A673 (cell line): ENCODE data around the gene CACNA1A. TPM values are rescaled to one million over a fixed set of nuclear protein-coding genes. Genes with fewer than 3 reads are reported as not detected.

Experiments
- BruUV-seq: library from RNA; stranded (reverse); fragments of 400-500 nt; replicated peaks from 2 replicates; lab custom pipeline; 2021; lab: Mats Ljungman, UMichigan
- CTCF ChIA-PET: fragments of 300-600 bp; sonication (Branson Sonifier 250); formaldehyde crosslinking; loops from one replicate; lab custom pipeline; 2022; ENCODE audit warnings: antibody characterized with exemption; lab: Charles Lee
- POLR2A ChIA-PET: fragments of 300-600 bp; sonication (Branson Sonifier 250); formaldehyde crosslinking; loops from one replicate; lab custom pipeline; 2022; ENCODE audit warnings: antibody characterized with exemption; ENCODE audit not compliant: low non-redundant PET; lab: Charles Lee
- DNase-seq: peaks from one replicate; pipeline ENCODE4 v3.0.0-alpha.2; 2015; ENCODE audit warnings: low spot score
- H3K27ac ChIP-seq: fragments of 200-600 bp; sonication (generic); 2 replicates; pipeline ENCODE4 v1.5.1; 2016; ENCODE audit warnings: mixed run types, low read depth, mild to moderate bottlenecking, mixed read lengths, antibody characterized with exemption, low read length; ENCODE audit not compliant: poor library complexity, severe bottlenecking
- H3K27me3 ChIP-seq: fragments of 200-600 bp; sonication (generic); replicated peaks from 2 replicates; pipeline ENCODE4 v1.6.1; 2017; ENCODE audit warnings: mixed run types, low read depth, mild to moderate bottlenecking, mixed read lengths, antibody characterized with exemption, low read length; ENCODE audit not compliant: insufficient read depth, poor library complexity
- H3K36me3 ChIP-seq: fragments of 200-600 bp; sonication (generic); 2 replicates; pipeline ENCODE4 v1.6.1; 2016; ENCODE audit warnings: mixed run types, mild to moderate bottlenecking, mixed read lengths, antibody characterized with exemption, low read length; ENCODE audit not compliant: insufficient read depth, poor library complexity, severe bottlenecking
- H3K4me1 ChIP-seq: fragments of 200-600 bp; sonication (generic); 2 replicates; pipeline ENCODE4 v1.6.1; 2017; ENCODE audit warnings: mixed run types, mild to moderate bottlenecking, mixed read lengths, antibody characterized with exemption, low read length; ENCODE audit not compliant: insufficient read depth, poor library complexity, severe bottlenecking
- H3K4me3 ChIP-seq: fragments of 200-600 bp; sonication (generic); 2 replicates; pipeline ENCODE4 v1.5.1; 2016; ENCODE audit warnings: low read depth, mixed run types, mild to moderate bottlenecking, mixed read lengths, low read length; ENCODE audit not compliant: poor library complexity, severe bottlenecking
- H3K9me3 ChIP-seq: fragments of 200-600 bp; sonication (generic); 2 replicates; pipeline ENCODE4 v1.6.1; 2016; ENCODE audit warnings: mixed run types, low read depth, mild to moderate bottlenecking, mixed read lengths, antibody characterized with exemption, low read length; ENCODE audit not compliant: poor library complexity, severe bottlenecking
- CTCF ChIP-seq: fragments of 300-800, 200-600 bp; sonication (generic); conservative IDR thresholded peaks from 2 replicates; pipeline ENCODE4 v1.5.1; 2017; ENCODE audit warnings: low read depth, mild to moderate bottlenecking, antibody characterized with exemption, low read length, moderate library complexity, mixed read lengths
- EZH2 ChIP-seq: fragments of 200-600 bp; sonication (generic); IDR thresholded peaks from 2 replicates; pipeline ENCODE4 v1.6.1; 2017; ENCODE audit warnings: borderline replicate concordance, low read depth, mild to moderate bottlenecking, mixed read lengths, antibody characterized with exemption, low read length; ENCODE audit not compliant: poor library complexity, severe bottlenecking
- intact Hi-C: fragments of 100-400 bp; cut with micrococcal nuclease; formaldehyde crosslinking; loops from one replicate; pipeline ENCODE4 v1.10.0; 2022; ENCODE audit not compliant: unreplicated experiment
- total RNA-seq: library from RNA; stranded (reverse); gene quantifications from 2 replicates; pipeline ENCODE4 v1.2.3, GENCODE V29; 2021

The CACNA1A gene
- total RNA-seq, 1 experiment from 2014 or later: 3.2 TPM

- no peak overlapping the region for H3K4me3 ChIP-seq
- BruUV-seq: no TSS peak
- no peak for DNase-seq
- no peaks in the 10 kb centered on the region for H3K27me3 ChIP-seq
- no peak overlapping the region for H3K27ac ChIP-seq
- no peaks in the 10 kb centered on the region for H3K9me3 ChIP-seq
- H3K4me1 ChIP-seq: no peaks in the 10 kb centered on the region
- TF ChIP-seq EZH2: no peak
- TF ChIP-seq CTCF: no peak
- no peaks in the 10 kb centered on the region for H3K36me3 ChIP-seq
- intact Hi-C loops: no loop called here
- ChIA-PET POLR2A (no interaction called here), CTCF (no interaction called here)
Observed at GRCh38 chr19:13343514-13343913, 162.8 kb downstream of the CACNA1A start.

- BruUV-seq: no TSS peak
- no peak overlapping the region for H3K4me3 ChIP-seq
- POLR2A ChIA-PET: no interaction called here
- TF ChIP-seq CTCF (no peak), EZH2 (no peak)
- no peaks in the 10 kb centered on the region for H3K36me3 ChIP-seq
- CTCF ChIA-PET: no interaction called here
- H3K9me3 ChIP-seq: no peaks in the 10 kb centered on the region
- DNase-seq: no peak
- intact Hi-C loops: no loop called here
- no peaks in the 10 kb centered on the region for H3K27me3 ChIP-seq
- H3K4me1 ChIP-seq: no peaks in the 10 kb centered on the region
- no peak overlapping the region for H3K27ac ChIP-seq
Observed at GRCh38 chr19:13342672-13343071, 163.6 kb downstream of the CACNA1A start.

GRCh38 chr19:13339869-13340268 is 166.4 kb downstream of the CACNA1A start:
- Histone ChIP-seq H3K9me3 (peaks cover 6% of the 10 kb centered on the region), H3K27ac (no peak overlapping the region), H3K4me1 (no peaks in the 10 kb centered on the region), H3K36me3 (no peaks in the 10 kb centered on the region), H3K4me3 (no peak overlapping the region), H3K27me3 (no peaks in the 10 kb centered on the region)
- POLR2A ChIA-PET: no interaction called here
- intact Hi-C loops: no loop called here
- CTCF ChIA-PET: no interaction called here
- no TSS peak for BruUV-seq
- TF ChIP-seq CTCF (no peak), EZH2 (no peak)
- DNase-seq: no peak
